Hepatic stellate cell (primary cell): ENCODE measurements around the gene COPS2.
A peak's percentile ranks its signal among the peaks of the same experiment; 100 is the strongest.
"Not testable (repeated sequence)": the region's sequence is repeated elsewhere in the genome, so short reads cannot be mapped to it uniquely, and the experiment has no call there.

Experiments used
- DNase-seq: peaks from one replicate; pipeline ENCODE4 v3.0.0; 2011; ENCODE audit warnings: low spot score

Gene COPS2

DNA sequence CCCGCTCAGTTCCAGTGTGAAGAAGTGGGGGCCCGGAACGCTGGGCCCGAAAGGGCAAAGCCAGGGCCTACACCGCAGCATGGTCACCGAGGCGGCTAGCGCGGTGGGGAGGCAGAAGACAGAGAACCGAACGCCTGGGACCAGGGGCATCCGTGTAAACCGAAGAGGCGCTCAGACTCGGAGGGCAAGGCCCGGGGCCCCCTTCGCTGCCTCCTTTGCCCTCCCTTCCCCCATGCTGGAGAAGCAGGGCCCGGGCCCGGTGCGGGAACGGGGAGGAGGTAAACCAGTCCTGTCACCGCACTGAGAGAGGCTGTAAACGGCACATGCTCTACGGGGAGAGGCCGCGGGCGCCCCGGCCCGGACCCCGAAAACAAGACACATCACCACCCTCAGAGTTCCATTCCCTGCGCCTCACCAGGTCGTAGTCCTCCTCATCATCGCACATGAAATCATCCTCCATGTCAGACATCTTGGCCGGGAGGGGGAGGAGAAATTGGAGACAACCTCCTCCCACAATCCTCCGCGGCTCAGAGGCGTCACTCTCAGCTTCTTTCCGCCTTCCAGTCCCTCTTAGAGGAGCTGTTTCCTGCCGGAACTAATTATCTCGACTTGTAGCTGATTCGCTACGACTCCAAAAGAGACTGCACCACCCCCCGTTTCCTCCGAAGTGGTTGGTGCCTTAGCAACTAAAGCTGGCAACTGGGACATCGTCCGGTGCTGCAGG, at the start of gene COPS2:
TSS of gene COPS2 (minus strand) at position 490 of the 724 bp plus-strand sequence. CDS start at position 469, 21 bp downstream.
- peak; percentile 80 for DNase-seq

DNA sequence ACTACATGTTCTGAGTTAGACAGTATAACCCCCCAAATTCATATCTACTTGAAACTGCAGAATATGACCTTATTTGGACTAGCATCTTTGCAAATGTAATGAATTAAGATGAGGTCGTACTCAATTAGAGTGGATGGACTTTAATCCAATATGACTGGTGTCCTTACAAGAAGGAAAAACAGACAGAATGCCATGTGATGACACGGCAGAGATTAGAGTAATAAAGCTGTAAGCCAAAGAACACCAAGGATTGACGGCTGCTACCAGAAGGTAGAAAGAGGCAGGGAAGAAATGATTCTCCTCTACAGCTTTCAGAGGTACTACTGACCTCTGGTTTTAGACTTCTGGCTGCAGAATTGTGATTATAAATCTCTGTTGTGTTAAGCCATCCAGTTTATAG, 44.9 kb upstream of the COPS2 start:
- DNase-seq, result no peak

DNA sequence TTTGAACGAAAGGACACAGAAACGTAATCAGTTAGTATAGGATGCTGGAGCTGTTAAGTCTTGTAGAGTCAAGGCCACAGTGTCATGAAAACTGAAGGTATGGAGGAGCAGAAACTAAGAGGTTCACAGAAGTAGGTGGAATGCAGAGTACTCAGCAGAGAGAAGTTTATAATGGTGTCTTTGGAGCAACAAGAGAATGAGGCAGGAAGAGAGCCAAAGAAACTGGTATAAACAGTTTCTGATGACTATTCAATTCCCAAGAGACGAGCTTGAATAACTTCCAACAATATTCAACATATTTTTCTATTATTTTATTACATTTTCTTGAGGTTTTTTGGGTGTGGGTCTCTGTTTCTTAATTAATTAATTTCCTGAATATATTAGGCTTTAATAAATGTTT, 44.3 kb upstream of the COPS2 start:
- DNase-seq, result peak; percentile 7

DNA sequence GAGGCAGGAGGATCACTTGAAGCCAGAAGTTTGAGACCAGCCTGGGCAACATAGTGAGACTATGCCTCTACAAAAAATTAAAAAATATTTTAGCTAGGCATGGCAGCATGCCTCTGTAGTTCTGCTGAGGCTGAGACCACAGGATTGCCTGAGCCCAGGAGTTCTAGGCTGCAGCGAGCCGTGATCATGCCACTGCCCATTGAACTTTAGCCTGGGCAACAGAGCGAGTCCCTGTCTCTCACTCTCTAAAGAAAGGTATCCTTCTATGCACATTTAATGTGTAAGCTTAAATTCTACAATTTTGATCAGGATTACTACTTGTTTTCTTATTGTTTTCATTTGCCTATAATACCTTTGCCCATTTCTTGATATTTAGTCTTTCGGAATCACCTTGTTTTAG, 41.5 kb upstream of the COPS2 start:
- no peak for DNase-seq

DNA sequence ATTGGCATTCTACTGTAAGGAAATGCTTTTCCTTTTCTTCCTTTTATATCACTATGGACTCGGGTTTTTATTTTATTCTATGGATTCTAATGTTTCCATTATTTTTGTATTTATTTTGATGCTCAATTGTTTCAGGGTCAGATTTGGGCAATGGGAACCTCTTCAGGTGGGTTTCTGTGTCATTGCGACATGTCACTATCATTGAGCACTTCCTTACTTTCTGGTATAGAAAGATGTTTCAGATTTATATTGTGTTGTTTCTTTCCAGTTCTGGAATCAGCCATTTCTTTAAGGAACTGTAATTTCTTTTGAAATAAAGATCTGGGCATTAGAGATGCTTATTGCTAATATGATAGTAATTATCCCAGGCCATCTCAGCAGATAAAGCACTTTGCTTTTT, 36.5 kb upstream of the COPS2 start:
- DNase-seq, result no peak

DNA sequence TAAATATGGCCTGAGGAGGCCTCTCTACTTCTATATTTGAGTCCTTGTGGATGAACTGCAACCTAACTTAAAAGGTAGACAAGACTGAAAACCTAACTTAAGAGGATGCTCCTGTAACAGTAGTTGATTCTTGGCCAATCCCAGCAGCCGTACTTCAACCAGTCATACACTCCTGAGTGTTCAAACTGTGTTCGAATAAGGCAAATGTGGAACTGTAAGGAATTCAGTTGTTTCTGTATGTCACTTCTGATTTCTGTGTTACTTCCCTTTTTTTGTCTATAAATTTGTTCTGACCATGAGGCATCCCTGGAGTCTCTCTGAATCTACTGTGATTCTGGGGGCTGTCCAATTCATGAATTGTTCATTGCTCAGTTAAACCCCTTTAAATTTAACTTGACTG, 35.2 kb upstream of the COPS2 start:
- DNase-seq, result no peak

DNA sequence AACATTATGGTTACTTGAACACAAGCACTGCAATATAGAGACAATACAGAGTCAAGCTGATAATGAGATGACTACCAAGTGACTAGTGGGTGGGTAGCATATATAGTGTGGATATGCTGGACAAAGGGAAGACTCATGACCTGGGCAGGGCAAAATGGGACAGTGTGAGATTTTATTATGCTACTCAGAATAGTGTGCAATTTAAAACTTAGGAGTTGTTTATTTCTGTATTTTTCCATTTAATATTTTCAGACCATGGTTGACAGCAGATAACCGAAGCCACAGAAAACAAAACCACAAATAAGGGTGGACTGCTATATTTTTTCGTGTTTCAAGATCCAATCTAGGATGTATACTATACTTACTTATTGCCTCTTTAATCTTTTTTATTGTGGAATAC, 34.2 kb upstream of the COPS2 start:
- DNase-seq, result no peak

DNA sequence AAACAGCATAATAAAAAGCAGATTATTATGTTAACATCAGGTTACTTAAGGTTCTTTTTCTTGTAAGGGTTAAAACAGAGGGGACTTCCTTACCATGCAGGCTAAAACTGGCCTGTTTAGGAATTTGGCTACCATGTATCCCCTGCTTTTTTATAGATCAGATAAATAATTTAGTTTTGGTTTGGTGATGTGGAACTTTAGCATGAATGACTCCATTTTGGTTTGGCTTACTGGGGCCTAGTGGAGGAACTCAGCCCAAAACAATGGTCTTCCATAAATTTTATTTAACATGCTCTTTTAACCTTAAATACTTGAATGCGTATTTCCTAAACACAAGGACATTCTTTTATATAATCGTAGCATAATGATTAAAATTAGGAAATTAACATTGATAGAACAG, 33.5 kb upstream of the COPS2 start:
- no peak for DNase-seq

DNA sequence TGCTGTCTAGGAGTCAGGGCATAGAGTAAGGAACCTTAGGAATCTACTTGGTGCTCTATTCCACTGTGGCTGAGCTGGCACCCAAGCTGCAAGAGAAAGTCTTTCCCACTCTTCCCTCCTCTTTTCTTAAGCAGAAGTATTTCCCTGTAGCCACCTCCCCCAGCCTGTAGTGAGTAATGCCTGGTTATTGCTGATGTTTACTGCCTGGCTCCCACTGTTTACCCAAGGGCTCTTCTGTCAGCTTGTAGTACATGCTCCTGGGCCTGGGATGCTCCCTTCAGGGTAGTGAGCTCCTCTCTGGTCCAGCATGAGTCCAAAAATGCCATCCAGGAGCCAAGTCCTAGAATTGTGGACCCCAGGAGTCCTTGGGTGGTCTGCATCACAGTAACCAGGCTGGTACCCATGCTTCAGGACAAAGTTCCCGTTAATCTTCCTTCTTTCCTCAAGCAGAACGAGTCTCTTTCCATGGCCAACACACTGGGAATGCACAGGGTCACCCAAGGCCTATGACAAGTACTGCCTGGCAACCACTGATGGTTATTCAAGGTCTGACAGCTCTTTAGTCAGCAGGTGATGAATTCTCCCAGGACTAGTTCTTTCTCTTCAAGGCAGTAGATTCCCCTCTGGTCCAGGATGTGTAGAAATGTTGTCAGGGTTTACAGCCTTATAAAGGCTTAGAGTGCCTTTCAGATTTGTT, 32.3 kb upstream of the COPS2 start:
- no peak for DNase-seq

DNA sequence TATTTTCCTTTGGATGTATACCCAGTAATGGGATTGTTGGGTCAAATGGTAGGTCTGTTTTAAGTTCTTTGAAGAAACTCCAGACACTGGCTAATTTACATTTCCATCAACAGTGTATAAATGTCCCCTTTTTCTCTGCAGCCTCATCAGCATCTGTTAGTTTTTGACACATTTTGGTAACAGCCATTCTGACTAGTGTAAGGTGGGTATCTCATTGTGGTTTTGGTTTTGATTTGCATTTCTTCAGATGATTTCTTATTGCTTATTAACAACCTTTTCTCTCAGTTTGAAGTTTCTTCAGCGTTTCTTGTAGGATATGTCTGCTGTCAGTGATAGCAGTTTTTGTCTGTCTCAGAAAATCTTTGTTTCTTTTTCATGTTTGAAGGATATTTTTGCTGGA, 30.1 kb upstream of the COPS2 start:
- DNase-seq, result no peak

DNA sequence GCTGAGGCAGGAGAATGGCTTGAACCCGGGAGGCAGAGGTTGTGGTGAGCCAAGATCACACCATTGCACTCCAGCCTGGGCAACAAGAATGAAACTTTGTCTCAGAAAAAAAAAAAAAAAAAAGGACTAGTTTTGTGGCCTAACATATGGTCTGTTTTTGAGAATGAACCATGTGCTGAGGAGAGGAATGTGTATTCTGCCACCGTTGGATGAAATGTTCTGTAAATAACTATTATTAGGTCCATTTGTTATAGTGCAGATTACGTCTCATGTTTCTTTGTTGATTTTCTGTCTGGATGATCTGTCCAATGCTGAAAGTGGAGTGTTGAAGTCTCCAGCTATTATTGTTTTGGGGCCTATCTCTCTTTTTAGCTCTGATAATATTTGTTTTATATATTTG, 28.3 kb upstream of the COPS2 start:
- DNase-seq, result not testable (repeated sequence)

DNA sequence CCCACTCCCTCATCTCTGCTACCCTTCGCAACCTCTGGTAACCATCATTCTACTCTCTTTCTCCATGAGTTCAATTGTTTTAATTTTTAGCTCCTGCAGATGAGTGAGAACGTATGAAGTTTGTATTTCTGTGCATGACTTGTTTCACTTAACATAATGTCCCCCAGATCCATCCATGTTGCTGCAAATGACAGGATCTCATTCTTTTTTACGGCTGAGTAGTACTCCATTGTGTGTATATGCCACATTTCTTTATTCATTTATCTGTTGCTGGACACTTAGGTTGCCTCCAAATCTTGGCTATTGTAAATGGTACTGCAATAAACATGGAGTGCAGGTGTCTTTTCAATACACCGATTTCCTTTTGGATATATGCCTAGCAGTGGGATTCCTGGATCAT, 26.7 kb upstream of the COPS2 start:
- no peak for DNase-seq

DNA sequence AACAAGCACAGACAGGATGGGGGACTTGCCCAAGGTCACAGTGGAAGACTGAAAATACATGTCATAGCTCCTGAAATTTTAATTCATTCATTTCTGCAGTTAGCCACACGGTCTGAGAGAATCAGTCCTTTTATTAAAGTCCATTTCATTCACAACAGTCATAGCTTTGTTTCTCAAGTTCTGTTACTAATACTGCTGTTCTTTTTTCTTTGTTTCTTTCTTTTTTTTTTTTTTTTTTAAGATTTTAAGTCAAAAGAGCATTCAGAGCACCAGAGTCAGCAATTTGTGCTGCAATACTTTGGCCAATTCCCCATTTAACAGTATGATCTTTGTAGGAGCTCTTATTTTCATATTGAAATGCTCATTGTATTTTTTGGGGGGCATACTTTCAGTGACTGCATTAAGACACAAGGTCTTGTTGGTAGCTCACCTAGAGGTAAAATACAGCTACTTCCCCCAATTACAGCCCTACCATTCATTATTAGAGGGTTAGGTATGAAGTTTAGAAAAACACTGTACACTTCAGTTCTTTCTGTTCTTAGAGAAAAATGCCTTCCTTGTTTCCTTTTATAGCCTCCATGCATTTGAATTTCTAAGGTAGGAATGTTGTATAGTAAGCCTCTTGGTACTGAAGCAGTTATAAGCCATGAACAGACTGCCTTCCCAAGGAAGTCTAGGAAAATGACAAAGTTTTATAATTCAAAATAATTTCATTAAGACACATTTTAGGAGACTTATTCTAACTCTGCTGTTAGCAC, 24.2 kb upstream of the COPS2 start:
- no peak for DNase-seq

DNA sequence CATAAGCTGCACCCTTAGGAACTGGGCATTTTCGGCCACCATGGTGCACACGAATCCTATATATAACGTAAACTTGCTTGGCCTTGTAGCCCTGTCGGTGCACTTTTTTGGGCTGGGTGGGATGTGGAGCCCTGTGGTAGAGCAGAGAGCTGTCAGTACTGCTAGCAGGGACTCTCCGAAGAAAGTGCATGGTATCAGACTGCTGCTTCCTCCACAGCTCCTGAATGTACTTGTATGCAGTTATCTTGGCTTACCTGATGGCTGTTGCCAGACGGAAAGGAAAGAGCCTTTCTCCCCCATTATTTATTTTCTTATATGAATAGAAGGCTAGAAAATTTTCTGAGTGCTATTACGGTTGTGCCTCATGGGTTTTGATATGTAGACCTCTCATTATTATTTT, 23.1 kb upstream of the COPS2 start:
- no peak for DNase-seq

DNA sequence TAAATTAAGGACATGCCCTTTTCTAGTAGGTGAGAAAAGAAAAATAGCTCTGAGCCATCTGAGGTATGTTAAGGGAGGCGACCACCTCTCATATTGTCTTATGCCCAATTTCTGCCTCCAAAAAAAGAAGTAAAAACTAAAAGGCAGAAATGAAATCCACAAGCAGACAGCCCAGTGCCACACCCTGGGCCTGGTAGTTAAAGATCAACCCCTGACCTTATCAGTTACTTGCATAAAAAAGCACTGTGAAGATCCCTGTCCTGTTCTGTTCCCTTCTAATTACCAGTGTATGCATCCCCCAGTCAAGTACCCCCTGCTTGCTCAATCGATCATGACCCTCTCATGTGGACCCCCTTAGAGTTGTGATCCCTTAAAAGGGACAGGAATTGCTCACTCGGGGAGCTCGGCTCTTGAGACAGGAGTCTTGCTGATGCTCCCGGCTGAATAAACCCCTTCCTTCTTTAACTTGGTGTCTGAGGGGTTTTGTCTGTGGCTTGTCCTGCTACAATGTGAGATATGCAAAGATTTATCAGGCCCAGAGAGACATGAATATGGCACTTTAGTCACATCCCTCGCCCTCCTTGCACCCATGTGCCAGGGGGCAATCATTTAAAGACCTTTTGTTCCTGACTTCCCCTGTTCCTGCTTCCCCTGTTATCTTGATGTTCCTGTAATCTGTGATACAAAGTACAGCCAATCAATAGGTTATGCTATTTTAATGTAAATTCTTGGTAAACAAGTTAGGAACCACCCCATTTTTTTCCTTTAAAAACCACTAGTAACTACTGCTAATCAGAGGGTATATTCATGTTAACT, 20.4 kb upstream of the COPS2 start:
- not testable (repeated sequence) for DNase-seq

DNA sequence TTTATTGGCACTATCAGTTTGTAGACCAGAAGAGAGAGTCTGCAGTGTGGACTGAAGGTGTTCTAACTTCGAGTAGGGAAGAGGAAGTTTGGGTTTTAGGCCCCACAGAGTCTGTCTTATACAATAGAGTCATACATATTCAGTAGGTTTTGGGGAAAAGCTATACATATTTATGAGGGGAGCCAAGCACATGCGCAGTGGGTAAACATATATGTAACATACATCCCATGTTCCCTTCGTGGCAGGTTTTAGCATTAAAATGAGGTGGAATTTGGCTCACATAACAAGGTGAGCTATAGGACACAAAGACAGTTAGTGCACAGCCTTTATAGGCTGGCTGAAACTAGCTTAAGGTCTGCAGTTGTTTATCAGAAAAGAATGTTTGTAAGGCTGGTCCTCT, 19.5 kb upstream of the COPS2 start:
- no peak for DNase-seq

DNA sequence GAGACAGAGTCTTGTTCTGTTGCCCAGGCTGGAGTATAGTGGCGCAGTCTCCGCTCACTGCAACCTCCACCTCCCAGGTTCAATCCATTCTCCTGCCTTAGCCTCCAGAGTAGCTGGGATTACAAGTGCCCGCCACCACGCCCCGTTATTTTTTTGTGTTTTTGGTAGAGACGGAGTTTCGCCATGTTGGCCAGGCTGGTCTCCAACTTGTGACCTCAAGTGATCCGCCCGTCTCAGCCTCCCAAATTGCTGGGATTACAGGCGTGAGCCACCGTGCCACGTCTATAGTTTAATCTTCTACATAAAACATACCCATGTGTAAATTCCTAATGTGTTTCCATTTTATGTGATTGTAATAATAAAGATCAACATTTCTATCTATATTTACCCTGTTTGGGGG, 16.4 kb upstream of the COPS2 start:
- DNase-seq, result no peak

DNA sequence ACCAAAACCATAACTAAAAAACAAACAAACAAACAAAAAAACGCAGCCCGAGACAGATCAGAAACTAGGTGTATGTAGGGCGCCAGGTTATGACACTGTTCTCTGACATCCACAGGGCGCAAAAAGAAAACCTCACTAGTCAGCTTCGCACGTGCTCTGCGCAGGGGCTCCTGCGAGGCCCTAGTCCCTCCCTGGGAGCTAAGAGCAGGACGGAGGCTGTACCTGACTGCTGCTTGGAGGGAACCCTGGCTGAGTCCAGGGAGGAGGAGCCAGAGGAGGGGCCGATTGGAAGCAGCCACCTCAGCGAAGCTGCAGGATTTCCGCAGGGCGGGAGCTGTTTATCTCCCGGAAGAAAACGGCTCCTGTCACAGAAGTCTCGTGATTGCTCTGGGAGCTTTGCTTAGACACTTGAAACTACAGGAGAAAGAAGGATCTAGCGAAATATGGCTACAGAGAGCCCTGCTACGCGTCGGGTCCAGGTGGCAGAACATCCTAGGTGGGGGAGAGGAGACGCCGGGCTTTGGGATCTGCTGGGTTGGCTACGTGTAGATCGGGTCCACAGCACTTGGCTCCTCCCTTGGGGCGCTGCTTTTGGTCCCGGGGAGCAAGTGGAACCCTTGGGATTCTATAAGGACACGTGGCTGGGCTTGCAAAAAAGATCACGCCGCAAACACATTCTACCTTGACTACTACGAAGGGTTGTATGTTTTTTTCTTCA, 14.6 kb upstream of the COPS2 start, which contains the start of gene GALK2:
TSS of gene GALK2 (plus strand) at position 368 of the 718 bp plus-strand sequence. CDS start at position 444, 76 bp downstream.
- DNase-seq, result peak; percentile 74

DNA sequence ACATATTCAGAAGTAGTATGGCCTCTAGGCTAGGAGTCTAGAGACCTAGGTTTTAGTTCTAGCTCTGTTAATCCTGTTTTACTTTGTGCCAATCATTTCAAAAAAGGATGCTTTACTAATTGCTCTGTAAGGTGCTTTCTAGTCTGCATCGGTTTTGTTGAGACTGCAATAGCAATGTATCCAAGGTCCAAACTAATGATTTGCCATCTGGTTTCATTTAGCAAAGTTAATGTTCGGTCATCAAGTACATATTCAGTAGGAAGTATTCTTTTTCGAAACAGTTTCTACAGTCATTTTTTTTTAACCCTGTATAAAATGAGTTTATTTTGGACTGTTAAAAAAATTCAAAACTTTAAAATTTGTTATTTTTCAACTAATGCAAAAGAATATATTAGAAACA, 12.6 kb upstream of the COPS2 start:
- no peak for DNase-seq

DNA sequence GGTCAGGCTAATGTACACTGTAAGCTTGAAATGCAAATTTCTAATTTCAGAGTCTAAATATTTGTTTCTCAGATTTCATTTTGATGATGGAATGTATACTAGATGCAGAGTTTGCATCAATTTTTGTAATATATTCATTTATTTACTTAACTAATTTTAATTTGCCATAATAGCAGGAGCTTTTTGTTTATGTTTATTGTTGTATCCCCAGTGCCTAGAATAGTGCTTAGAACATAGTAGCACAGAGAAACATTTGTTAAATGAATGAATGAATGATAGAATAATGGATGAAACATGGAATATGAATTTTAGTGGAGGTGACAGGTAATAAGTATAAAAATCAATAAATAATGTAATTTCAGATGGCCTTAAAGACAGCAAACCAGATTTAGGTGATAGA, 9.5 kb upstream of the COPS2 start:
- no peak for DNase-seq

DNA sequence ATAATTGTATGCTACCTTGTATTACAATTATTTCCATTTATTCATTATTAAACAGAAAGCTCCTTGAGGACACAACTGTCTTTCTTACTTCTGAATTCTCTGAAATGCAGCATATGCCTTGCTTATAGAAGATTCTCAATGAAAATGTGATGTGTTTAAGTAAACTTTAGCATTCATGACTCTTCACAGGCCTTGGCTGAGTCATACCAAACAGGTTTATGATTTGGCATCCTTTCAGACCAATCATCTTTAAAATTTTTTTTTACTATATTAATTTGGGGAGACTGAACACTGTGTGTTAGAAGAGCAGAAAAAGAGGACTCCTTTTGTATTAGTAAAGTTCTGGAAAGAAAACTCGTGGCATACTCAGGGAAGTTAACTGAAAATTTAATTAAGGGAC, 8.3 kb upstream of the COPS2 start:
- DNase-seq, result no peak
